ENCODE data around the gene EPS8L3. TPM values are rescaled to one million over a fixed set of nuclear protein-coding genes. Genes with fewer than 3 reads are reported as not detected.
A peak's percentile ranks its signal among the peaks of the same experiment; 100 is the strongest.

EPS8L3 gene
- total and polyA plus RNA-seq, 2 of the 8 experiments (the other 6 are each of a cell fraction or from before 2014, with no cell fraction given): not detected

DNA sequence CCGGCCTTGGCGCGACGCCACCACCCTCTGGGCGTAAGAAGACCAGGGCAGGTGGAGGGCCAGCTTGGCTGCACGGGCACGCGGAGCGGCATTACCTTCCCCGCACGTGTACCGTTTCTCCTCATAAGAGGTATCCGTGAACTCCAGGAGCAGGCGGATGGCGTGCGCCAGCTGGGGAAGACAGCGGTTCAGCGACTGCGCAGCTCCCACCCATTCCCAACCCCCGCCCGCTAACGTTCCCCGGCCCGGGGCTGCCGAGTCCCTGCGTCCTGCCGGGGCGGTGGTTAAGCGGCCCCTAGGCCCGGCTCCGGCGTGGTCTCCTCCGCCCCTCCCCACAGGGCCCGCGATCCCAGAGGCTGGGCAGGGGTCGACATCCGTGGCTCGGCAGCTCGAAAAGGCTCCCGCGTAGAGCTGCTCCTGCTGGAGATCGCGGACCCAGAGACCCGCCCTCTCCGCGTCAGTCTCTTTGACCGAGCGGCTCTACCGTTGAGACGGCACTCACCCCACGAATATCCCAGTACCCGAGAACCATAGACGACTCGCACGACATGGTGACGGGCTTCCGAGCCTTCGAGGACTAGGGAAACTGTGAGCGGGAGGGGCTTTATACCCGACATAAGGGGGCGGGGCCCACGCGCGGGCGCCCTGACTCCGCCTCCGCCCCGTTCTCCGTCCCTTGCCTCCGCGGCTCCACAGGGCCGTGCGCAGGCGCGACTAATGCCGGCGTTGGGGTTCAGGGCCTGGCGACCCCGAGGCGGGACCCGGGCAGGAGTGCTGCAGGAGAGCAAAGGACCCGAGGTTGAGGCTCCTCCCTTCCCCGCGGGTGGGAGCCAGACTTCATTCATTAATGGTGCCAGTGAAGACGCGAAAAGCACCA is 23.7 kb downstream of the EPS8L3 start (continued):
- peak; percentile 97 for TF ChIP-seq KDM4A (IDR thresholded peaks at IDR 0.05; ENCODE audit: low read depth, low read length, severe bottlenecking)
- TF ChIP-seq TBP (IDR thresholded peaks at IDR 0.05; ENCODE audit: low read depth, low read length): peak; percentile 97
- TF ChIP-seq SIN3A (conservative IDR thresholded peaks at IDR 0.05 in 1 of 2, IDR thresholded peaks at IDR 0.05 in 1 of 2; ENCODE audit: low read depth in 1 of 2, low read length in 2 of 2): peak in 1 of 2 experiments; percentile 62; a peak in 1 of 4 replicates
- TF ChIP-seq POLR2A (IDR thresholded peaks at IDR 0.05; ENCODE audit: control extremely low read depth in 1 of 2, low read depth in 2 of 2, low read length in 2 of 2): peak; percentile 59 to 62; a peak in 2 of 3 replicates
- no peak for TF ChIP-seq RNF2 (IDR thresholded peaks at IDR 0.05; ENCODE audit: borderline replicate concordance, low read depth, low read length, missing control alignments, poor library complexity, severe bottlenecking)
- TF ChIP-seq SUZ12 (IDR thresholded peaks at IDR 0.05; ENCODE audit: low read length): peak; percentile 54; the same call in 1 of the 2 replicates
- peak; percentile 52 for TF ChIP-seq EZH2 (IDR thresholded peaks at IDR 0.05; ENCODE audit: low read depth, low read length, severe bottlenecking)
- TF ChIP-seq GTF2F1 (IDR thresholded peaks at IDR 0.05; ENCODE audit: borderline replicate concordance, low read depth, low read length): no peak
- peak; percentile 43 for TF ChIP-seq ASH2L (IDR thresholded peaks at IDR 0.05; ENCODE audit: low read length)
- TF ChIP-seq, protein P1, sequence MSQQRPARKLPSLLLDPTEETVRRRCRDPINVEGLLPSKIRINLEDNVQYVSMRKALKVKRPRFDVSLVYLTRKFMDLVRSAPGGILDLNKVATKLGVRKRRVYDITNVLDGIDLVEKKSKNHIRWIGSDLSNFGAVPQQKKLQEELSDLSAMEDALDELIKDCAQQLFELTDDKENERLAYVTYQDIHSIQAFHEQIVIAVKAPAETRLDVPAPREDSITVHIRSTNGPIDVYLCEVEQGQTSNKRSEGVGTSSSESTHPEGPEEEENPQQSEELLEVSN (IDR thresholded peaks at IDR 0.05): peak; percentile 58
- no peak for TF ChIP-seq SIX5 (IDR thresholded peaks at IDR 0.05; ENCODE audit: low read depth, low read length)
- no peak for TF ChIP-seq SP1 (IDR thresholded peaks at IDR 0.05; ENCODE audit: low read depth, low read length)
- peak; percentile 62 for TF ChIP-seq POLR2AphosphoS5 (IDR thresholded peaks at IDR 0.05; ENCODE audit: low read depth, low read length)
- no peak for TF ChIP-seq KDM1A (IDR thresholded peaks at IDR 0.05; ENCODE audit: borderline replicate concordance, low read length)
- TF ChIP-seq NRF1 (IDR thresholded peaks at IDR 0.05; ENCODE audit: low read depth, low read length): peak; percentile 62
- no peak for TF ChIP-seq CBX5 (IDR thresholded peaks at IDR 0.05; ENCODE audit: low read depth, low read length)
- peak; percentile 73; the same call in 1 of the 2 replicates for TF ChIP-seq SP4 (IDR thresholded peaks at IDR 0.05; ENCODE audit: low read length)
- TF ChIP-seq EP300 (IDR thresholded peaks at IDR 0.05; ENCODE audit: borderline replicate concordance in 1 of 2, low read depth in 2 of 2, low read length in 2 of 2): 0 out of 3 replicates have a peak, but pooled peaks of 1 of the 2 experiments have one; percentile 14
- no peak for TF ChIP-seq JUN (IDR thresholded peaks at IDR 0.05; ENCODE audit: low read depth, low read length)

Measured in H1 (cell line).